AG04449 (cell line): ENCODE data around the gene HBG1.

Experiments
- CTCF ChIA-PET: fragments of 350-600 bp; formaldehyde crosslinking; extraction: SDS; loops from one replicate; lab custom pipeline; 2021; ENCODE audit warnings: antibody characterized with exemption; lab: Yijun Ruan, JAX
- POLR2A ChIA-PET: fragments of 400-600, 350-600 bp; formaldehyde crosslinking; extraction: SDS; loops from one replicate; lab custom pipeline; 2020; ENCODE audit warnings: antibody characterized with exemption, inconsistent platforms; lab: Yijun Ruan, JAX
- DNase-seq: peaks from one replicate; pipeline ENCODE4 v3.0.0-alpha.2; 2010; ENCODE audit warnings: low read depth, low spot score
- H3K4me3 ChIP-seq: 2 replicates; pipeline ENCODE4 v1.5.1; 2011; ENCODE audit warnings: low read depth, mild to moderate bottlenecking, control low read depth, low read length
- TF ChIP-seq, protein P1 (sequence below): IDR thresholded peaks from one replicate; pipeline ENCODE4 v1.5.1; 2011; ENCODE audit warnings: mild to moderate bottlenecking, moderate library complexity, low read length, control low read depth, inconsistent platforms; ENCODE audit not compliant: insufficient read depth; ENCODE audit errors: missing control alignments

Gene HBG1

DNA sequence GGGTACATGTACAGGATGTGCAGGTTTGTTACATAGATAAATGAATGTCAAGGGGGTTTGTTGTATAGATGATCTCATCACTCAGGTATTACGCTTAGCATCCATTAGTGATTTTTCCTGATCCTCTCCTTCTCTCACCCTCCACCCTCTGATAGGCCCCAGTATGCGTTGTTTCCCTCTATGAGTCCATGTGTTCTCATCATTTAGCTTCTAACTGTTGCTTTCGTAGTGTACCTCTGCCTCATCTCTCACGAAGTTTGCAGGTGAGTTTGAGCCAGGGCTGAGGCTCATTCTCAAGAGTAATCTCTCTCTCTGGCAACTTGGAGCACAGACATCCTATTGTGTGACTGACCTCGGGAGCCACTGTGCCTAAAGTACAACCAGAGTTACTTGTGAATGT lies 24.7 kb upstream of the HBG1 start:
- POLR2A ChIA-PET: no interaction called here
- DNase-seq: no peak
- CTCF ChIA-PET: no interaction called here
- no peak overlapping the region for H3K4me3 ChIP-seq
- TF ChIP-seq, protein P1, sequence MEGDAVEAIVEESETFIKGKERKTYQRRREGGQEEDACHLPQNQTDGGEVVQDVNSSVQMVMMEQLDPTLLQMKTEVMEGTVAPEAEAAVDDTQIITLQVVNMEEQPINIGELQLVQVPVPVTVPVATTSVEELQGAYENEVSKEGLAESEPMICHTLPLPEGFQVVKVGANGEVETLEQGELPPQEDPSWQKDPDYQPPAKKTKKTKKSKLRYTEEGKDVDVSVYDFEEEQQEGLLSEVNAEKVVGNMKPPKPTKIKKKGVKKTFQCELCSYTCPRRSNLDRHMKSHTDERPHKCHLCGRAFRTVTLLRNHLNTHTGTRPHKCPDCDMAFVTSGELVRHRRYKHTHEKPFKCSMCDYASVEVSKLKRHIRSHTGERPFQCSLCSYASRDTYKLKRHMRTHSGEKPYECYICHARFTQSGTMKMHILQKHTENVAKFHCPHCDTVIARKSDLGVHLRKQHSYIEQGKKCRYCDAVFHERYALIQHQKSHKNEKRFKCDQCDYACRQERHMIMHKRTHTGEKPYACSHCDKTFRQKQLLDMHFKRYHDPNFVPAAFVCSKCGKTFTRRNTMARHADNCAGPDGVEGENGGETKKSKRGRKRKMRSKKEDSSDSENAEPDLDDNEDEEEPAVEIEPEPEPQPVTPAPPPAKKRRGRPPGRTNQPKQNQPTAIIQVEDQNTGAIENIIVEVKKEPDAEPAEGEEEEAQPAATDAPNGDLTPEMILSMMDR: no peak

GRCh38 chr11:5272395-5273017 lies 22.8 kb upstream of the HBG1 start:
- no peak overlapping the region for H3K4me3 ChIP-seq
- CTCF ChIA-PET: no interaction called here
- no peak for DNase-seq
- TF ChIP-seq, protein P1: no peak
- POLR2A ChIA-PET: no interaction called here

GRCh38 chr11:5269715-5270147 lies 20.1 kb upstream of the HBG1 start, which contains the start of gene HBE1:
Gene HBE1, minus strand, starts transcription at chr11:5269945. Its CDS starts 55 bp downstream, at chr11:5269890.
- no peak within 1 kb of the TSS for H3K4me3 ChIP-seq
- DNase-seq: no peak
- ChIA-PET POLR2A (no interaction called here), CTCF (no interaction called here)
- TF ChIP-seq, protein P1: no peak

- no peak overlapping the region for H3K4me3 ChIP-seq
- CTCF ChIA-PET: no interaction called here
- POLR2A ChIA-PET: no interaction called here
- TF ChIP-seq, protein P1: no peak
- no peak for DNase-seq
These were observed 17.4 kb upstream of the HBG1 start for GRCh38 chr11:5267033-5267563.

DNA sequence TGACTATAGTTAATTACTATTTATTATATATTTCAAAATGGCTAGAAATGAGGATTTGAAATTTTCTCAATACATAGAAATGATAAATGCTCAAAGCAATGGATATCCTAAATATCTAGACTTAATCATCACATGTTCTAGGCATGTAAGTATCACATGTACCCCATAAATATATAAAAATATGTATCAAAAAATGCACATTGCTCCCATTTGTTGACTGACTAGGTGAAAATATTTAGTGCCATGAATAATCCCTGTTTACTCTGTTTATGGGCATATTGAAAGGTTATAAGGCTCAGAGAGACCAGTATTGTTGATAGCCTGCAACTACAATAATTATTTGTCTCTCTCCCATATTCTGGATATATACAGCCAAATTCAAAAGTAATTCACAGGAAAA lies 17.0 kb upstream of the HBG1 start:
- TF ChIP-seq, protein P1: no peak
- no peak overlapping the region for H3K4me3 ChIP-seq
- CTCF ChIA-PET: no interaction called here
- no peak for DNase-seq
- POLR2A ChIA-PET: no interaction called here

- TF ChIP-seq, protein P1: no peak
- ChIA-PET CTCF (no interaction called here), POLR2A (no interaction called here)
- H3K4me3 ChIP-seq: no peak overlapping the region
- DNase-seq: no peak
These were observed 16.2 kb upstream of the HBG1 start for GRCh38 chr11:5265832-5266231.
